ENCODE measurements around the gene SLC23A2. TPM values are rescaled to one million over a fixed set of nuclear protein-coding genes. Genes with fewer than 3 reads are reported as not detected.

SLC23A2 gene
- total RNA-seq, 1 donor from 2014 or later = 20.8 TPM

DNA sequence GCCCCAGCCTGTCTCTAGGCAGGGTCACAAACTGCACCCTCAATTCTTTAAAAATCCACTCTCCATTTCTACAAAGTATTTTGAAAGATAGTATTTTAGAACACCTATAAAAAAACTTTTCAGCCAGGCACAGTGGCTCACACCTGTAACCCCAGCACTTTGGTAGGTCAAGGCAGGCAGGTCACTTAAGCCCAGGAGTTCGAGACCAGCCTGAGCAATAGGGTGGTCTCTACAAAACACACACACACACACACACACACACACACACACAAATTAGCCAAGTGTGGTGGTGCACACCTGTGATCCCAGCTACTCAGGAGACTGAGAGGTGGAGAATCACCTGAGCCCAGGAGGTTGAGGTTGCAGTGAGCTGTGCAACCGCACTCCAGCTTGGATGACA lies 30.2 kb downstream of the SLC23A2 start:
- Histone ChIP-seq H3K27me3 (ENCODE audit: insufficient read depth, low read length) (no peaks in the 10 kb centered on the region), H3K9me3 (ENCODE audit: insufficient read depth, low read depth, low read length) (no peaks in the 10 kb centered on the region), H3K4me3 (ENCODE audit: insufficient read depth, low read depth, low read length) (no peak overlapping the region), H3K36me3 (ENCODE audit: insufficient read depth, low read length) (peaks cover 4% of the 10 kb centered on the region), H3K79me2 (ENCODE audit: insufficient read depth, low read length) (peaks cover 4% of the 10 kb centered on the region), H4K20me1 (ENCODE audit: insufficient read depth, low read length) (no peaks in the 10 kb centered on the region), H3K4me1 (ENCODE audit: insufficient read depth, low read length) (peaks cover 14% of the 10 kb centered on the region), H2AFZ (ENCODE audit: low read depth, low read length) (no peak overlapping the region), H3K9ac (ENCODE audit: low read length) (no peak overlapping the region), H3K4me2 (ENCODE audit: low read length) (no peak overlapping the region), H3K27ac (ENCODE audit: low read depth, low read length) (no peak overlapping the region)
- Mint-ChIP-seq H3K36me3 (ENCODE audit: low read depth, unreplicated experiment) (peaks cover 5% of the 10 kb centered on the region), H3K27me3 (ENCODE audit: low read depth, unreplicated experiment) (no peaks in the 10 kb centered on the region), H3K4me3 (ENCODE audit: unreplicated experiment) (no peak overlapping the region), H3K27ac (ENCODE audit: unreplicated experiment) (no peak overlapping the region), H3K9me3 (ENCODE audit: unreplicated experiment) (no peaks in the 10 kb centered on the region), H3K4me1 (ENCODE audit: low read depth, unreplicated experiment) (peaks cover 13% of the 10 kb centered on the region)
- no peak for DNase-seq (ENCODE audit: low read depth)
- FAIRE-seq = no peak
- TF ChIP-seq EZH2 (IDR thresholded peaks at IDR 0.05; ENCODE audit: insufficient read depth, low read length) = no peak
- TF ChIP-seq, protein P1, sequence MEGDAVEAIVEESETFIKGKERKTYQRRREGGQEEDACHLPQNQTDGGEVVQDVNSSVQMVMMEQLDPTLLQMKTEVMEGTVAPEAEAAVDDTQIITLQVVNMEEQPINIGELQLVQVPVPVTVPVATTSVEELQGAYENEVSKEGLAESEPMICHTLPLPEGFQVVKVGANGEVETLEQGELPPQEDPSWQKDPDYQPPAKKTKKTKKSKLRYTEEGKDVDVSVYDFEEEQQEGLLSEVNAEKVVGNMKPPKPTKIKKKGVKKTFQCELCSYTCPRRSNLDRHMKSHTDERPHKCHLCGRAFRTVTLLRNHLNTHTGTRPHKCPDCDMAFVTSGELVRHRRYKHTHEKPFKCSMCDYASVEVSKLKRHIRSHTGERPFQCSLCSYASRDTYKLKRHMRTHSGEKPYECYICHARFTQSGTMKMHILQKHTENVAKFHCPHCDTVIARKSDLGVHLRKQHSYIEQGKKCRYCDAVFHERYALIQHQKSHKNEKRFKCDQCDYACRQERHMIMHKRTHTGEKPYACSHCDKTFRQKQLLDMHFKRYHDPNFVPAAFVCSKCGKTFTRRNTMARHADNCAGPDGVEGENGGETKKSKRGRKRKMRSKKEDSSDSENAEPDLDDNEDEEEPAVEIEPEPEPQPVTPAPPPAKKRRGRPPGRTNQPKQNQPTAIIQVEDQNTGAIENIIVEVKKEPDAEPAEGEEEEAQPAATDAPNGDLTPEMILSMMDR (IDR thresholded peaks at IDR 0.05; ENCODE audit: insufficient read depth, low read depth, low read length) = no peak

DNA sequence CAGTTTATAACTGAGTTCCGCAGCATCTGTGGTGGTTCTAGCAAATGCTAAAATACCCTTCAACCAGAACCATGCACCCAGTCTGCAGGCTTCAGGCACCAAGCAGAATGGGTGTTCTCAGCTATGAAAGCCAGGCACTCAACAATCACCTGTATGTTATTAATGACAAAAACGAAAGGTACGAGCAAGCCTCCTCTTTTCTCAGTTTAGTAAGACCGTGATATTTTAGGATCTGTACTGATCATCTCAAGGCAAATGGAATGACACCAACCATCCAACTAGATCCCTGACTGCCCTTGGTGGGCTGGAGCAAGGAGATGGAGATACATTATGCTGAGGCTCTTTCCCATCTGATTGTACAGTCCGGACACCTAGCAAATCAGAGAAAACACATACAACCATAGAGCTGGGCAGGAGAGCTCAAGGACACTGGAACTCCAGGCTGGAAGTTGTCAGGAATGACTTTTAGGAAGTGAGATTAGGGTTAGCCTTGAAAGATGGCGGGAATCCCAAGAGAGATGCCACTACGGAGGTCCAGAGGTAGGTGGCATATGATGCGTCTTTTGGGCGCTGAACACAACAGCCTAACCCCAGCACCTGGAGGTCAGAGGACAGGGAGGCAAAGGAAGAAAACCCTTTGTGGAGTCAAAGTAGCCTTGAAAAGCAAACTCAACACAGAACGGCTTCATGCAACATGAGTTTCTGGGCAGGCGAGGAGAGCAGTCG lies 33.4 kb downstream of the SLC23A2 start:
- no peak overlapping the region for H2AFZ ChIP-seq (ENCODE audit: low read depth, low read length)
- no peak overlapping the region for H3K27ac ChIP-seq (ENCODE audit: low read depth, low read length)
- DNase-seq (ENCODE audit: low read depth) = no peak
- Mint-ChIP-seq H3K27me3 (ENCODE audit: low read depth, unreplicated experiment) (no peaks in the 10 kb centered on the region), H3K36me3 (ENCODE audit: low read depth, unreplicated experiment) (peaks cover 5% of the 10 kb centered on the region), H3K4me1 (ENCODE audit: low read depth, unreplicated experiment) (peaks cover 3% of the 10 kb centered on the region), H3K4me3 (ENCODE audit: unreplicated experiment) (no peak overlapping the region), H3K27ac (ENCODE audit: unreplicated experiment) (no peak overlapping the region), H3K9me3 (ENCODE audit: unreplicated experiment) (no peaks in the 10 kb centered on the region)
- H3K9ac ChIP-seq (ENCODE audit: low read length) = no peak overlapping the region
- H3K4me3 ChIP-seq (ENCODE audit: insufficient read depth, low read depth, low read length) = no peak overlapping the region
- no peak overlapping the region for H3K4me2 ChIP-seq (ENCODE audit: low read length)
- peaks cover 2% of the 10 kb centered on the region for H3K4me1 ChIP-seq (ENCODE audit: insufficient read depth, low read length)
- no peaks in the 10 kb centered on the region for H3K9me3 ChIP-seq (ENCODE audit: insufficient read depth, low read depth, low read length)
- peaks cover 4% of the 10 kb centered on the region for H3K36me3 ChIP-seq (ENCODE audit: insufficient read depth, low read length)
- no peaks in the 10 kb centered on the region for H3K27me3 ChIP-seq (ENCODE audit: insufficient read depth, low read length)
- TF ChIP-seq, protein P1 (IDR thresholded peaks at IDR 0.05; ENCODE audit: insufficient read depth, low read depth, low read length) = no peak
- TF ChIP-seq EZH2 (IDR thresholded peaks at IDR 0.05; ENCODE audit: insufficient read depth, low read length) = no peak
- H3K79me2 ChIP-seq (ENCODE audit: insufficient read depth, low read length) = peaks cover 4% of the 10 kb centered on the region
- FAIRE-seq = no peak
- H4K20me1 ChIP-seq (ENCODE audit: insufficient read depth, low read length) = no peaks in the 10 kb centered on the region

All from astrocyte (in vitro differentiated cells and primary cell).